ENCODE data around the gene FGD5.

DNA sequence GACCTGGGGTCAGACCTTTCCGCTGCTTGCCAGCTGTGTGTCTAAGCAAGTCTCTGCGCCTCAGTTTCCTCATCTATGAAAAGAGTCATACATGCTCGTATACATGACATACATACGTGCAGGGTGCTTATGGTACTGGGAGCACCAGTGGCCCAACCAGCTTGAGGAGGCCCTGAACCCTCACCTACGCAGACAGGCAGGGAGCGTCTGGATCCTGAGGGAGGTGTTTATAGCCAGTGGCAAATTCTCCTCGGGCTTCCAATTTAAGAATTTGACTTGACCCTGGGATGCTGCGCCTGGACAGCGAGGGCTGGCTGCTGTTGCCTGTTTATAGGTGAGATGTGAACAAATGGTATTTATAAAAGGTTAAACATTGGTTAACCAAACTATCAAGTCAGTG, 17.7 kb upstream of the FGD5 start:
- no peak for TF ChIP-seq USF1 (CRISPR knock-in tag; IDR thresholded peaks at IDR 0.05)
- no peak for TF ChIP-seq ZNF740 (CRISPR knock-in tag; IDR thresholded peaks at IDR 0.05)
- TF ChIP-seq ZNF740 (tag; IDR thresholded peaks at IDR 0.05), result no peak
- TF ChIP-seq POLR3A (IDR thresholded peaks at IDR 0.05; ENCODE audit: borderline replicate concordance, extremely low read depth, insufficient read depth, insufficient read length), result no peak
- TF ChIP-seq ZFX (CRISPR knock-in tag; IDR thresholded peaks at IDR 0.05), result no peak
- no peak for TF ChIP-seq PYGO2 (tag; IDR thresholded peaks at IDR 0.05)
- TF ChIP-seq SMARCA5 (IDR thresholded peaks at IDR 0.05), result no peak
- TF ChIP-seq CTCF (IDR thresholded peaks at IDR 0.05 in 2 of 3, conservative IDR thresholded peaks at IDR 0.05 in 1 of 3; ENCODE audit: insufficient read depth in 2 of 3, low read depth in 1 of 3, low read length in 3 of 3), result no peak
- no peak for TF ChIP-seq ATF6 (CRISPR knock-in tag; IDR thresholded peaks at IDR 0.05)
- TF ChIP-seq RBM17 (IDR thresholded peaks at IDR 0.05; ENCODE audit: borderline replicate concordance, low read depth, low read length), result no peak
- no peak for TF ChIP-seq ZNF165 (CRISPR knock-in tag; IDR thresholded peaks at IDR 0.05; ENCODE audit: borderline replicate concordance)
- no peak for TF ChIP-seq TEAD2 (tag; IDR thresholded peaks at IDR 0.05)
- no peak for TF ChIP-seq ZNF12 (CRISPR knock-in tag; IDR thresholded peaks at IDR 0.05)
- TF ChIP-seq, protein P1, sequence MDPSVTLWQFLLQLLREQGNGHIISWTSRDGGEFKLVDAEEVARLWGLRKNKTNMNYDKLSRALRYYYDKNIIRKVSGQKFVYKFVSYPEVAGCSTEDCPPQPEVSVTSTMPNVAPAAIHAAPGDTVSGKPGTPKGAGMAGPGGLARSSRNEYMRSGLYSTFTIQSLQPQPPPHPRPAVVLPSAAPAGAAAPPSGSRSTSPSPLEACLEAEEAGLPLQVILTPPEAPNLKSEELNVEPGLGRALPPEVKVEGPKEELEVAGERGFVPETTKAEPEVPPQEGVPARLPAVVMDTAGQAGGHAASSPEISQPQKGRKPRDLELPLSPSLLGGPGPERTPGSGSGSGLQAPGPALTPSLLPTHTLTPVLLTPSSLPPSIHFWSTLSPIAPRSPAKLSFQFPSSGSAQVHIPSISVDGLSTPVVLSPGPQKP (CRISPR knock-in tag; IDR thresholded peaks at IDR 0.05), result no peak
- no peak for TF ChIP-seq RBFOX2 (IDR thresholded peaks at IDR 0.05; ENCODE audit: low read depth, low read length)

Measured in K562 (cell line).